Cerebellar nuclear complex (tissue), 1 donor: ENCODE data around the gene N4BP2L1.

Experiments
- DNase-seq, 2 experiments: peaks; one replicate each; lab custom pipeline; 2025; lab: John Stamatoyannopoulos, UW

Gene N4BP2L1

DNA sequence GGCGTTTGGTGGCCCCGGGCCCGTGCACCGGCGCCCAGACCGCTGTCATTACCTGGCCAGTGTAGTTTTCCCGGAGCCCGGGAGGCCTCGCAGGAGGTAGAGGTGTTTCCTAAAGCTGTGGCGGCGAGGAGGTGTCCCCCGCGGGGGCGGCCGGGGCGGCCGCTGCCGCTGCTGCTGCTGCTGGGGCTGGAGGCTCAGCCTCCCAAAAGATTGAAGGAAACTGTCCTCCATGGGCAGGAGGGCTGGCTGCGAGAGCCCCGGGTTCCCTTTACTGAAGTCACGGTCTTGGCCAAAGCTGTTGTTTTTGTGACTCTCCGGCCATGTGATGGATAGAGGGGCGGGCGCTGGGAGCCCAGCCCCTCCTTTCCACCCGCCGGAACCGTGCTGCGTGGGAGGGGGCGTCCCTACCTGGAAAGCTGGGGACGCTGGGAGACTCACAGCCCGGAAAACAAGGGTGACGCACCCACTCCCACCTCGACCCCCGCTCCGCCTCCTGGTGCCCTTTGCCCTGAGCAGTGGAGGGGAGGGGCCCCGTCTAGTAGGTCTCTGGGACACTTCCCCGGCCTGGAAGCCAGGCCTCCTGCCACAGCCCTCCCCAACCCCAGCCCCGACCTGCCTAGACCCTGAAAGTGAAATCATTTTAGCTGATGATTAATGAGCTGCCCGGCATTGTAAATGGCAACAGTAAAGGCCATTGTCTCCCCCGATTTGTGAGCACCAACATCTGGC, at the start of gene N4BP2L1:
N4BP2L1 (minus strand) TSS at position 279 of the 729 bp plus-strand sequence; CDS start at position 231, 48 bp downstream.
- peak in 1 of 2 experiments; percentile 9 for DNase-seq

DNA sequence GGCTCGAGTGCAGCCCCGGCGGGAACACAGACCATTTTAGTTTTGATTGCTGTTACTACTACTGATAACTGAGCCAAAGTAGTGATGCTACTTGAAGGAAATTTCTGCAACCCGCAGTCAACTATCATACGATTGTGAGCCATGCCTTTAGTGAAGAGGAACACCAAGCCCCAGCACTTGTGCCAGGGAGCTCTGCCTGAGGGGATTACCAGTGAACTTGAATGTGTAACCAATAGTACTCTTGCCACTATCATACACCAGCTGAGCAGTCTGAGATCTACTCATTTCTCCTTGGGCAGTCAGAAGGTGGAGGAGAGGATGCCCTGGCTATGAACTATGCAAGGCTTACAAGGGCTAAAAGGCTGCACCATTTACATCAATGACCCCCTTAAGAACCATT, 49.0 kb upstream of the N4BP2L1 start:
- no peak for DNase-seq

- no peak for DNase-seq
Measured at GRCh38 chr13:32476021-32476731, 48.2 kb upstream of the N4BP2L1 start.

DNA sequence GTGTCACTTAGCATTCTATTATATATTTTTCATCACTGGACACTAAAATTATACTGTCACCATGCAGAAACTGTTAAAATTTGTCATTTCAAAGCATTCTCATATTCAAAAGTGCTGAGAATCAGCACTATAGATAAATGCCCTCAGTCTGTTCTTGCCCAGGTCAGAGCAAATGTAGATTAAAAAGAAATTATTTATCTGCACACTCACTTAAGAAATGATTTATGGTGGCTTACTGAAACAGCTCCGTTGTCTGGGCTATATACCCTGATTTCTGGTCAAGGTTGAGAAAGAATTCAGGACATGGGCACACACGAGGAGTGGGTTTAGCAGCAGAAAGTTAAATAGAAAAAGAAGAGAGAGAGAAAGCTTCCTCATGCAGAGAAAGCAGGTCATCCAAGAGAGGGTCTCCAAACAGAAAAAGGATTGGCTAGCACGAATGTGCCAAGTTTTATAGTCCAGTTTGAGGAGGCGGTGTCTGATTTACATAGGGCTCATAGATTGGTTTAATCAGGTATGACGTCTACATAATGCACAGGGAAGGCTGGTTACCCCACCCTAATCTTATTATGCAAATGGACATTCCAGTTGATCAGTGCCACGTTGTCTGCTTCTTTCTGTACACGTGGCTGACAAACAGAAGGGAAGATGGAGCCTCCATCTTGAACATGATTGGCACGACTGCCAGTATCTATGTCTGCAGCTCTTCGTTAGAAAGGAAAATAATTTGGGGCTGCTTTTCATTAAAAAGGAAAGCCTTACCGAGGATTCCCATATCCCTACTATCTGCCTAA, 47.3 kb upstream of the N4BP2L1 start:
- DNase-seq = no peak

DNA sequence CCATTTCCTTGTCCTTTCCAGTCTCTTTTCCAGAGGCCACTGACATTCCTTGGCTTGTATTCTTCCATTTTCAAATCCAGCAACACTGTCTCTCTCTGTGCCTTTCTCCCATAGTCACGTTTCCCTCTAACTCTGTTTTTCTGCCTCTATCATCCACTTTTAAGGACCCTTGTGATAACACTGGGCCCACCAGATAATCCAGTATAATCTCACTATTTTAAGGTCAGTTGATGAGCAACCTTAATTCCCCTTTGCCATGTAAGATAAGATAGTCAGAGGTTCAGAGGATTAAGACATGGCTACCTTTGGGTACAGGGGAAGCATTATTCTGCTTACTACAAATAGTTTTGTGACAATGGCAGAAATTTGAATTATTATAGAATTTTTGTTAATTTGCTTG, 45.7 kb upstream of the N4BP2L1 start:
- DNase-seq = no peak

GRCh38 chr13:32472194-32472621, 44.3 kb upstream of the N4BP2L1 start:
- DNase-seq = no peak

DNA sequence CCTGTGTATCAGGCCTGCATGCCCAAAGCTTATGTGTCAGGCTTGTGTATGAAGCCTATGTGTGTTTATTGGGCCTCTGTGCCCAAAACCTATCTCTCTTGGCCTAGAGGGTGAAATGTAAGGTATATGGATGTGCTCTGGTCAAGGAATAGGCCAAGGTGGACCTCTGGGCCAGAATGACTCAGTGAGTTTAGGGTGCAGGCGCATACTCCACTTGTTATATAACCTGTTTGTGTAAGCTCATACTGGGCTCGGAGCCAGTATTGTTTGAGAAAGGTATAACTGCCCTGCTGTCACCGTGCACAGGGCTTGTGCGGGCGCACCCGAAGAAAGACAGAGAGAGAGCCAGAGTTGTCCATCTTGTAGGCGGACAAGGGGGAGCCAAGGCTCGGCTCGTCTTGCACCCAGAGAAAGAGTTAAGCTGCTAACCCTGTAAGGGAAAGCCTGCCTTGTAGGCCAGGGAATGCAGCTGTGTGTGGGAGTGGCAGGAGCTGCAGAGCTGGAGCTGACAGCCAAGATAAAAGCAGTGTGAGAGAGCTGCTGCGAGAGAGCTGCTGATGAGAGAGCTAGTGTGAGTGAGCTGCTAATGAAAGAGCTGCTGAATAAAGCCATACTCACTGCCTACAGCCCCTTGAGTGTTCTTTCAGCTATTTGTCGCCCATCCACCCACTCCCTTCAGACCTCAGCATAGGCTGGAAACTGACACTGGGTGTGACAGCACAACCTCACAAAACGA, 43.4 kb upstream of the N4BP2L1 start:
- no peak for DNase-seq

DNA sequence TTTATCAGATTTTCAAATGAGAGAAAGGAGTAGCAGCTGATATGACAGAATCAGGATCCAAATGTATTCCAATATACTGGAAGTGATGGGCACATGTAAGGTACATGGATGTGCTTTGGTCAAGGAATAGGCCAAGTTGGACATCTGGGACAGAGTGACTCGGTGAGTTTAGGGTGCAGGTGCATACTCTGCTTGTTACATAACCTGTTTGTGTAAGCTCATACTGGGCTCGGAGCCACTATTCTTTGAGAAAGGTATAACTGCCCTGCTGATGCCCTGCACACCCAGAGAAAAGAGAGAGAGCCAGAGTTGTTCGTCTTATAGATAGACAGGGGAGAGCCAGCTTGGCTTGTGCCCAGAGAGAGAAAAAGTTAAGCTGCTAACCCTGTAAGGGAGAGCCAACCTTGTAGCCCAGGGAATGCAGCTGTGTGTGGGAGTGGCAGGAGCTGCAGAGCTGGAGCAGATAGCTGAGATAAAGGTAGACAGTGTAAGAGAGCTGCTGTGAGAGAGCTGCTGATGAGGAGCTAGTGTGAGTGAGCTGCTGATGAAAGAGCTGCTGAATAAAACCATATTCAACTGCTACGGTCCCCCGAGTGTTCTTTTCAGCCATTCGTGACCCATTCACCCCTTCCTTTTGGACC, 40.7 kb upstream of the N4BP2L1 start:
- DNase-seq = no peak

DNA sequence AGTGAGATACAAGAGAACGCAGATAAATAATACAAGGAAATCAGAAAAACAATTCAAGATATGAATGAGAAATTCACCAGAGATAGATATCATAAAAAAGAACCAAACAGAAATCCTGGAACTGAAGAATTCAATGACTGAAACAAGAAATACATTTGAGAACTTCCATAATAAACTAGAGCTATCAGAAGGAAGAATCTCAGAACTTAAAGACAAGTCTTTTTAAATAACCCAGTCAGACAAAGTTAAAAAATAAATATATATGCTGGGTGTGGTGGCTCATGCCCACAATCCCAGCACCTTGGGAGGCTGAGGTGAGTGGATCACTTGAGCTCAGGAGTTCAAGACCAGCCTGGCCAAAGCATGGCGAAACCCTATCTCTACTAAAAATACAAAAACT, 28.7 kb upstream of the N4BP2L1 start:
- DNase-seq = no peak

DNA sequence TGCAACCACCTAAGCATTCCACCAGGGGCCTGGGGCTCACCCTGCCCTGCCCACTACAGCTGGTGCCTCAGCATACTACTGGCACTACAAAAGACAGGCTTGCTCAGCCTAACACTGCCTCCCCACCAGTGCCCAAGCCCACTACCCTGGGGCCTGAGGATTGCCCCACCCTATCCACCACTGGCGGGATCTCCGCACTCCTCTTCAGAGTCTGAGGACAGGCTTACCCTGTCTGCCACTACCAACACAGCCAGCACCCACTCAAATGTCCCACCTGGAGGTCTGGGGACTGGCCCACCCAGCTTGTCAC, 27.6 kb upstream of the N4BP2L1 start:
- DNase-seq = no peak

DNA sequence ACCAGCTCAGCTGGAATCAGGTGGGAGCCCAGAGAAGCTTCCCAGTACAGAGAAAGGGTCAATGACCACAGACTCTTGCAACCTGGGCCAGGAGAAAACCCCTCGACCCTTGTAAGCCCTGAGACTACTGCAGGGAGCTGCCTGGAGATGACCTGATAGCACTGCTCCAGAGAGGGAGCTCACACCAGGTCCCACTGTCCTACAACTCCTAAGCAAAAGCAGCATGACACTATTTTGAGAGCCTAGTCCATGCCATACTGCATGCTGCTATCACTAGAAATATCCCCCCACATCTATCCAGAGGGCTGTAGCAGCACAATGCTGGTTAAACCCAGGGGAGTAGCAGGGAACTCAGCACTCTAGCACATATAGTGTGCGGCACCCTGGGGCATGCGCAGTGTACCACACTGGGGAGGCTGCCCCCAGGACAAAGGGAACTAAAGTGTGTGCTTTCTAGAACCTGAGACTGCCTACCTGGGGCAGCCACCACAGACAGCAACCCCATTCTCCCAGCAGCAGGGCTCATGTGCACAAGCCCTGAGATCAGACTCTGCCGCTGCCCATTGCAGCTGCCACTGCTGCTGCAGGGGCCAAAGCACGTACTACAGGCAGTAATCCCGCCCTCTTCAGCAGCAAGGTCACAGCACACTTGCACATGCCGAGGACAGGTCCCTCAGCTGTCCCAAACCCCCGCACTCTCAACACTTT, 27.1 kb upstream of the N4BP2L1 start:
- DNase-seq = no peak

- DNase-seq = no peak
Measured at GRCh38 chr13:32453981-32454380, 26.1 kb upstream of the N4BP2L1 start.

DNA sequence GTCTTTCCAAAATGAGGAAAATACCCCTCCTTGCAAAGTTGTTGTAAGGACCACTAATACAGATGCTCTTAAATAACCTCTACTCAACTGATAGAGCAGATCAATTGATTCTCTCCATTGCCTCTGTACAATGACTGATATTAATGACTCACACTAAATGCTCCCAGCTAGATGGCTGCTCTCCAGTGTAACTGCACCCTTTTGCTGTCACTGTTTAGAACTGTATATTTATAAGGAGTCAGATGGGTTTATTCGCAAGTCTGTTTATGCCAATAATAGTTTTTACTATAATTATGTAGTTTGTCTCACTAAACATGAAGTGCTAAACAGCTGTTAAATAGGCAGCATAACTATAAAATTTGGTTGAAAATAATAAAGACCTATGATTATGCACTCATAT, 21.0 kb upstream of the N4BP2L1 start:
- DNase-seq = no peak

DNA sequence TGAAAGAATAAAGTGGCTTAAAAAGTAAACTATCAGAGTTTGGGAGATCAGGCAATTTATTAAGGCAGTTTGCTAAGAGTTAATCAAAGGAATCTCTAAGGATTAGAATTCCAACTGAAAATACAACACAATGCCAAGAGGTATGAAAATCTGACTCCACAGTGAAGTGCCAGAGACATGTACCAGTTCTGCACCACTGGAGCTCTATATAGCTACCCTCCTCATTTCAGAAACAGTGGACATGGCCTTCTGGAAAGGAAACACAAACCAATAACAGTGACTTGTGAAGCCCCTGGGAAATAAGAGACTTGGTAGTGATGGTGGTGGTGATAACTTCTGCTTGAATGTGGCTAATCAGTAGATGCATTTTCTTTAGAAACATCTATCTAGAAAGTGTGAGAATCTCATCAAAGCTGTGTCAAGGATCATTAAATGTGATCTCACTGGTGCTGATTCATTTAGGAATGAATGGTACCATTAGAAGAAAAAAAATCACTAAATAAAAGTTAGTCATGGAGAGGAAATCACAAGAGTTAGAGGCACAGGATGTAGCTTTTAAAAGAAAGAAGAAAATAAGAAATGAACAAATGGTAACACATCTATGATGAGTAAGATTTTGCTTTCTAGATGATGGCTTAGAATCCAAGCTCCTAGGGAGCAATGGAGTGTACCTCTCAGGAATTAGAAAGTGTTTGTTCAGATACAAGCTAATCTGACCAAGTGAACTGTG, 20.1 kb upstream of the N4BP2L1 start:
- no peak for DNase-seq

GRCh38 chr13:32446773-32447465, 19.0 kb upstream of the N4BP2L1 start:
- no peak for DNase-seq

GRCh38 chr13:32446220-32446619, 18.3 kb upstream of the N4BP2L1 start:
- no peak for DNase-seq

DNA sequence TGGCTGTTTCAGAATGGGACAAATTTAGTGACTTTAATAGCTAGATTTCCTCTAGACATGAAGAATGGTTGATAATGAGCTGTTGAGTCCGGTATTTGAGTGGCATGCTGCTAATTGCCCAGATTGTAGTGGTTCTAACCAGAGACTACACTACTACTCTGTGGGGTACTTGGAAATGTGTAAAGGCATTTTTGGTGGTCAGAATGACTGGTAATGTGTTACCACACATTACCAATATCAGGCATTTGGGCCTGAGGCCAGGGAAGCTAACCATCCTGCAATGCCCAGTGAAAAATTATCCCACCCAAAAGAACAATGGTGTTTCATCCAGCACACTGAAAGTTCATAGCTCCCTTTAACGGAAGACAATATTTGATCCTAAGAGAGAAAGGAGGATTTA, 17.5 kb upstream of the N4BP2L1 start:
- DNase-seq = no peak

DNA sequence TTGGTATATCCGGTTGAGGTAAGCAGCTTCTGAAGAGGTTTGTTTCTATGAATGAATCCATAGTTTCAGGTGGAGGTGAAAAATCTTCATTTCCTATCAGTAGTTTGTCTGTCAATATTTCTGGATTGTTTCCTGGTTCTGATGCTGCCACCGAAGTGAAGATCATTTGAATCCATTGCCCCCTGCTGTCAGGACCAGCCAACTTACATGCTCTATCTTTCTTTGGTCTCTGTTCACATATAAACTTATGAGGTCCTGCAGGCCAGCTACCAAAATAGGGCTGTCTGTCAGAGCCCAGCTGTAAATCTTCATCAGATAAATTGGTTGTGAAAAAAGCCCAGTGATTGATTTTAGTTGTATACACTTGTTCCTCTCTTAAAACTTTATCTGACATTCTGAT, 15.2 kb upstream of the N4BP2L1 start:
- no peak for DNase-seq

GRCh38 chr13:32438871-32439270, 10.9 kb upstream of the N4BP2L1 start:
- DNase-seq = no peak

GRCh38 chr13:32432856-32433255, 4.9 kb upstream of the N4BP2L1 start:
- DNase-seq = no peak
